Hepatocyte (in vitro differentiated cells): Measurements from ENCODE around the gene ZBTB16.

Source experiments
- EZH2phosphoT487 ChIP-seq: fragments of 200-600 bp; sonication (generic); IDR thresholded peaks from one replicate; pipeline ENCODE4 v1.6.1; 2018; ENCODE audit warnings: antibody characterized with exemption, mild to moderate bottlenecking, low read depth, moderate library complexity; ENCODE audit not compliant: unreplicated experiment, severe bottlenecking
- TF ChIP-seq, protein P1 (sequence below): fragments of 200-600 bp; sonication (generic); IDR thresholded peaks from 2 replicates; pipeline ENCODE4 v1.5.1; 2016; ENCODE audit warnings: antibody characterized with exemption, mild to moderate bottlenecking; ENCODE audit not compliant: poor library complexity

DNA sequence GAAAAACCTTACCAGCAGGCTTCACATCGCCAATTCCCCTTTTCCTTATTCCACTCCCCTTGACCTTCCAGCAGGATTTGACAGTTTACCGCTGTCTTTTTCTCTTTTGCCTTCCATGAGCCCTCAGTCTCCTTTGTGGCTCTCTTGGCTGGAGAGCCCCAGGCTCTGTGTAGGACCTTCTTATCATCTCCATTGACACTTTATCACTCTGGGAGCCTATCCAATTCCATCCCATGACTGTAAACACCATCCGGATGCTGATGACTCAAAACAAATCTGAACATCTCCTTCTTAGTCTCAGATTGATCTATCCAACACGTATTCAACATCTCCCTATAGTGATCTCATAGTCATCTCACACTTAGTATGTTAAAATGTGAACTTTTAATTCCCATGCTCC lies 48.6 kb upstream of the ZBTB16 start:
- TF ChIP-seq EZH2phosphoT487, result no peak
- TF ChIP-seq, protein P1, sequence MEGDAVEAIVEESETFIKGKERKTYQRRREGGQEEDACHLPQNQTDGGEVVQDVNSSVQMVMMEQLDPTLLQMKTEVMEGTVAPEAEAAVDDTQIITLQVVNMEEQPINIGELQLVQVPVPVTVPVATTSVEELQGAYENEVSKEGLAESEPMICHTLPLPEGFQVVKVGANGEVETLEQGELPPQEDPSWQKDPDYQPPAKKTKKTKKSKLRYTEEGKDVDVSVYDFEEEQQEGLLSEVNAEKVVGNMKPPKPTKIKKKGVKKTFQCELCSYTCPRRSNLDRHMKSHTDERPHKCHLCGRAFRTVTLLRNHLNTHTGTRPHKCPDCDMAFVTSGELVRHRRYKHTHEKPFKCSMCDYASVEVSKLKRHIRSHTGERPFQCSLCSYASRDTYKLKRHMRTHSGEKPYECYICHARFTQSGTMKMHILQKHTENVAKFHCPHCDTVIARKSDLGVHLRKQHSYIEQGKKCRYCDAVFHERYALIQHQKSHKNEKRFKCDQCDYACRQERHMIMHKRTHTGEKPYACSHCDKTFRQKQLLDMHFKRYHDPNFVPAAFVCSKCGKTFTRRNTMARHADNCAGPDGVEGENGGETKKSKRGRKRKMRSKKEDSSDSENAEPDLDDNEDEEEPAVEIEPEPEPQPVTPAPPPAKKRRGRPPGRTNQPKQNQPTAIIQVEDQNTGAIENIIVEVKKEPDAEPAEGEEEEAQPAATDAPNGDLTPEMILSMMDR, result no peak
